Kidney (tissue), 14 donors: ENCODE measurements around the gene SGCA. TPM values are rescaled to one million over a fixed set of nuclear protein-coding genes. Genes with fewer than 3 reads are reported as not detected.

Experiments
- DNase-seq, 5 donors: peaks; one replicate each; pipeline ENCODE4 v3.0.0-alpha.2; 2013 to 2020
- FAIRE-seq: peaks from 2 replicates; lab custom pipeline; 2012; peaks lifted over from hg19 to GRCh38; lab: Jason Lieb, UNC
- H3K27ac ChIP-seq, 2 donors: one replicate each; pipeline ENCODE4 v1.7.0; 2013; ENCODE audit warnings: low read depth in 2 of 2, low read length in 2 of 2, inconsistent platforms in 1 of 2
- H3K27me3 ChIP-seq: one replicate; pipeline ENCODE4 v1.7.1; 2013; ENCODE audit warnings: low read length, inconsistent platforms; ENCODE audit not compliant: control insufficient read depth, insufficient read depth
- H3K36me3 ChIP-seq, 3 donors: one replicate each; pipeline versions ENCODE4 v1.7.0 to v1.7.1; 2013; ENCODE audit warnings: low read length in 3 of 3, control low read depth in 1 of 3, inconsistent platforms in 1 of 3; ENCODE audit not compliant: insufficient read depth in 3 of 3, control insufficient read depth in 2 of 3
- H3K4me1 ChIP-seq, 3 donors: one replicate each; pipeline versions ENCODE4 v1.7.0 to v1.7.1; 2013; ENCODE audit warnings: low read length in 3 of 3, inconsistent platforms in 1 of 3, low read depth in 1 of 3; ENCODE audit not compliant: control insufficient read depth in 2 of 3, insufficient read depth in 2 of 3
- H3K4me3 ChIP-seq, 3 donors: one replicate each; pipeline versions ENCODE4 v1.7.0 to v1.8.1; 2013; ENCODE audit warnings: low read length in 3 of 3, control low read depth in 1 of 3, inconsistent platforms in 1 of 3
- H3K9ac ChIP-seq, 3 donors: one replicate each; pipeline versions ENCODE4 v1.7.0 to v1.7.1; 2013; ENCODE audit warnings: low read length in 3 of 3, control low read depth in 1 of 3, inconsistent platforms in 1 of 3
- H3K9me3 ChIP-seq, 3 donors: one replicate each; pipeline versions ENCODE4 v1.7.0 to v1.7.1; 2013; ENCODE audit warnings: low read length in 3 of 3, control low read depth in 1 of 3, inconsistent platforms in 1 of 3; ENCODE audit not compliant: control insufficient read depth in 2 of 3, insufficient read depth in 1 of 3
- intact Hi-C: fragments of 100-400 bp; cut with DNase I; formaldehyde crosslinking; loops from one replicate; pipeline ENCODE4 v1.11.1; 2022
- polyA plus RNA-seq: library from polyadenylated mRNA; stranded (reverse); fragments of 350-450 nt; fragmentation: Illumina TruSeq; extraction: RNeasy Lipid Tissue Mini Kit (QIAGEN cat#74804); gene quantifications from one replicate; pipeline ENCODE4 v1.2.3, GENCODE V29; 2014; ENCODE audit warnings: low read depth, low replicate concordance; ENCODE audit not compliant: insufficient read depth
- total RNA-seq: library from RNA; stranded (reverse); fragmentation: NEBNext Ultra II Directional; extraction: Animal tissue kit (Norgen Biotek cat#: 25700); gene quantifications from one replicate; pipeline ENCODE4 v1.2.1, GENCODE V29; 2021
- TF ChIP-seq, protein P1 (sequence below): IDR thresholded peaks from 3 replicates; pipeline ENCODE4 v1.5.1; 2012; ENCODE audit warnings: mild to moderate bottlenecking, moderate library complexity, borderline replicate concordance; ENCODE audit not compliant: insufficient read depth; ENCODE audit errors: extremely low read depth
- donor health status: control.
- donor health status: control.
- donor health status: control.
- donor health status: control.
- donor health status: control.
- donor health status: DM: yes; HTN: yes; CAD: no.
- donor health status: Normal renal cell carcinoma (clear cell type).

The SGCA gene
- total and polyA plus RNA-seq, 2 donors from 2014 or later, result 4.2 to 5.5 TPM

DNA sequence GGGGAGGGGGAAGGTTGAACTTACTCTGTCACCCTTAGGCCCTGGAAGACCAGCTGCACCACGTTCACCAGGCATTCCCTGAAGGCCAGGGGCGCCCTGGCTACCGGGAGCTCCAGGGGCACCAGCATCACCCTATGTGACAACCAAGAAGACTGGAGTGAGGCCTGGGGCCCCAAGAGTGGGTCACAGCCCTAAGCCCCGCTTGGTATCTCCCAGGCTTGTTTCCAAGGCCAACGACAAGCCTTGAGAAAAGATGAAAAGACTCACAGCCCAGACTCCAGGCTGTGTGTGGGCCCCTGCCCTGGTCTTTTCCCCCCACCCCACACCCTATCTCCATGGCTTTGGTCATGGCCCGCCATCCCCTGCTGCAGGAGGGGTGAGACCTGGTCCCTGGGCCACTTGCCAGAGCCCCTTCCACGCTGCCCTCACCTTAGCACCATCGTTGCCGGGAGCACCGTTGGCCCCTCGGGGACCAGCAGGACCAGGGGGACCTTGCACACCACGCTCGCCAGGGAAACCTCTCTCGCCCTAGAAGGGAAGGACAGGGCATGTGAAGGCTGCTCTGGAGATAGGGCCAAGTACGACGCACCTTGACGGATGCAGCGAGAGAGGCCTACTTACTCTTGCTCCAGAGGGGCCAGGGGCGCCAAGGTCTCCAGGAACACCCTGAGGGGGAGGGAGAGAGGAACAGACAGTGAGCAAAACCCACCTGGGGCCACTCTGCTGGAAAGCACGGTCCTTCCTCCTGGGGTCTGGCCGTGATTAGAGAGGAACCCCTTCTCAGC, 25.7 kb downstream of the SGCA start:
- DNase-seq (peak in 1 of 5 donors; percentile 61), FAIRE-seq (no peak)
- Histone ChIP-seq H3K9me3 (no peaks in the 10 kb centered on the region), H3K27ac (no peak overlapping the region), H3K36me3 (peaks cover 0 to 5% (median 0%) of the 10 kb centered on the region in 3 donors), H3K27me3 (no peaks in the 10 kb centered on the region), H3K4me3 (no peak overlapping the region), H3K9ac (no peak overlapping the region), H3K4me1 (no peaks in the 10 kb centered on the region)
- TF ChIP-seq, protein P1, sequence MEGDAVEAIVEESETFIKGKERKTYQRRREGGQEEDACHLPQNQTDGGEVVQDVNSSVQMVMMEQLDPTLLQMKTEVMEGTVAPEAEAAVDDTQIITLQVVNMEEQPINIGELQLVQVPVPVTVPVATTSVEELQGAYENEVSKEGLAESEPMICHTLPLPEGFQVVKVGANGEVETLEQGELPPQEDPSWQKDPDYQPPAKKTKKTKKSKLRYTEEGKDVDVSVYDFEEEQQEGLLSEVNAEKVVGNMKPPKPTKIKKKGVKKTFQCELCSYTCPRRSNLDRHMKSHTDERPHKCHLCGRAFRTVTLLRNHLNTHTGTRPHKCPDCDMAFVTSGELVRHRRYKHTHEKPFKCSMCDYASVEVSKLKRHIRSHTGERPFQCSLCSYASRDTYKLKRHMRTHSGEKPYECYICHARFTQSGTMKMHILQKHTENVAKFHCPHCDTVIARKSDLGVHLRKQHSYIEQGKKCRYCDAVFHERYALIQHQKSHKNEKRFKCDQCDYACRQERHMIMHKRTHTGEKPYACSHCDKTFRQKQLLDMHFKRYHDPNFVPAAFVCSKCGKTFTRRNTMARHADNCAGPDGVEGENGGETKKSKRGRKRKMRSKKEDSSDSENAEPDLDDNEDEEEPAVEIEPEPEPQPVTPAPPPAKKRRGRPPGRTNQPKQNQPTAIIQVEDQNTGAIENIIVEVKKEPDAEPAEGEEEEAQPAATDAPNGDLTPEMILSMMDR, result no peak
- intact Hi-C loops, result no loop called here

DNA sequence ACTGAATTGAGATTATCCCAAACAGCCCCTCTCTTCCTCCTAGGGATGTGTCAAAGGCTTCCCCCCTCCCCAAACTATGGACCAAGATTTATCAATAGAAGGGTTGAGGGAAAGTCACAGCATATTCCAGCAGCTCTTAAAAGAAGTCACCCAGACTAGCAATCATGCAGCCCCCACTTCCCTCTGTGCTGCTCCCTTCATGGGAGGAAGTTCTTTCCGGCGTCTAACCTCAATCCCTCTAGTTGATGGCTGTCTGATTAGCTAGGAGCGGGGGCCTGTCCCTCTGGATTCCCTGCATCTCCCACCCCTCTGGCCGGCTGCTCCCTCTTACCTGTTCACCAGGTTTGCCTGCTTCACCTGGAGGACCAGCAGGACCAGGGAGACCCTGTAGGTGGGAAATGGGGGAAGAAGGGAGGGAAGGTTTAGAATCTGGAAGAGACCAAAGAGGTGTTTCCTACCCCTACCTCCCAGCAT, 26.4 kb downstream of the SGCA start:
- Histone ChIP-seq H3K27ac (no peak overlapping the region), H3K36me3 (peaks cover 0 to 9% (median 2%) of the 10 kb centered on the region in 3 donors), H3K27me3 (no peaks in the 10 kb centered on the region), H3K9me3 (no peaks in the 10 kb centered on the region), H3K4me1 (no peaks in the 10 kb centered on the region), H3K9ac (no peak overlapping the region), H3K4me3 (no peak overlapping the region)
- TF ChIP-seq, protein P1, result no peak
- intact Hi-C loops, result no loop called here
- DNase-seq (no peak), FAIRE-seq (no peak)

- FAIRE-seq (no peak), DNase-seq (peak in 1 of 5 donors; percentile 46)
- intact Hi-C loops, result no loop called here
- Histone ChIP-seq H3K27me3 (no peaks in the 10 kb centered on the region), H3K36me3 (peaks cover 0 to 9% (median 4%) of the 10 kb centered on the region in 3 donors), H3K4me3 (no peak overlapping the region), H3K9ac (no peak overlapping the region), H3K4me1 (no peaks in the 10 kb centered on the region), H3K9me3 (no peaks in the 10 kb centered on the region), H3K27ac (no peak overlapping the region)
- TF ChIP-seq, protein P1, result no peak
These were observed 26.9 kb downstream of the SGCA start for GRCh38 chr17:50192618-50193291.
